LNCaP clone FGC (cell line): ENCODE data around the gene KLHL30.

Experiments used
- DNase-seq: peaks from one replicate; pipeline ENCODE4 v3.0.0-alpha.2; 2011; ENCODE audit warnings: low read depth
- H3K4me3 ChIP-seq: 2 replicates; pipeline ENCODE4 v1.5.1; 2011; ENCODE audit warnings: mild to moderate bottlenecking, low read depth, low read length, control low read depth
- TF ChIP-seq, protein P1 (sequence below): IDR thresholded peaks from 2 replicates; pipeline ENCODE4 v1.5.1; 2012; ENCODE audit warnings: mild to moderate bottlenecking; ENCODE audit not compliant: control insufficient read depth, insufficient read depth; ENCODE audit errors: extremely low read depth

Gene KLHL30

DNA sequence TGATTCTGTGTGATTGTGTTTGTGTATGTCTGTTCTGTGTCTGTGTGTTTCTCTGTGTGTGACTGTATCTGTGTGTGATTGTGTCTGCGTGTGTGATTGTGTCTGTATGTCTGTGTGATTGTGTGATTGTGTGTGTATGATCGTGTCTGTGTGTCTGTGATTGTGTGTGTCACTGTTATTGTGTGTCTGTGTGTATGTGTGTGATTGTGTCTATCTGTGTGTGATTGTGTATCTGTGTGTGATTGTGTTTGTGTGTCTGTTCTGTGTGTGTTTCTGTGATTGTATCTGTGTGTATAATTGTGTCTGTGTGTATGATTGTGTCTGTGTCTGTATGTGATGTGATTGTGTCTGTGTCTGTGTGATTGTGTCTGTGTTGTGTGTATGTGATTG lies 11.7 kb upstream of the KLHL30 start:
- no peak for DNase-seq
- no peak overlapping the region for H3K4me3 ChIP-seq
- TF ChIP-seq, protein P1, sequence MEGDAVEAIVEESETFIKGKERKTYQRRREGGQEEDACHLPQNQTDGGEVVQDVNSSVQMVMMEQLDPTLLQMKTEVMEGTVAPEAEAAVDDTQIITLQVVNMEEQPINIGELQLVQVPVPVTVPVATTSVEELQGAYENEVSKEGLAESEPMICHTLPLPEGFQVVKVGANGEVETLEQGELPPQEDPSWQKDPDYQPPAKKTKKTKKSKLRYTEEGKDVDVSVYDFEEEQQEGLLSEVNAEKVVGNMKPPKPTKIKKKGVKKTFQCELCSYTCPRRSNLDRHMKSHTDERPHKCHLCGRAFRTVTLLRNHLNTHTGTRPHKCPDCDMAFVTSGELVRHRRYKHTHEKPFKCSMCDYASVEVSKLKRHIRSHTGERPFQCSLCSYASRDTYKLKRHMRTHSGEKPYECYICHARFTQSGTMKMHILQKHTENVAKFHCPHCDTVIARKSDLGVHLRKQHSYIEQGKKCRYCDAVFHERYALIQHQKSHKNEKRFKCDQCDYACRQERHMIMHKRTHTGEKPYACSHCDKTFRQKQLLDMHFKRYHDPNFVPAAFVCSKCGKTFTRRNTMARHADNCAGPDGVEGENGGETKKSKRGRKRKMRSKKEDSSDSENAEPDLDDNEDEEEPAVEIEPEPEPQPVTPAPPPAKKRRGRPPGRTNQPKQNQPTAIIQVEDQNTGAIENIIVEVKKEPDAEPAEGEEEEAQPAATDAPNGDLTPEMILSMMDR, result no peak

GRCh38 chr2:238127165-238128060 lies 11.1 kb upstream of the KLHL30 start:
- no peak overlapping the region for H3K4me3 ChIP-seq
- TF ChIP-seq, protein P1, result no peak
- DNase-seq, result no peak

DNA sequence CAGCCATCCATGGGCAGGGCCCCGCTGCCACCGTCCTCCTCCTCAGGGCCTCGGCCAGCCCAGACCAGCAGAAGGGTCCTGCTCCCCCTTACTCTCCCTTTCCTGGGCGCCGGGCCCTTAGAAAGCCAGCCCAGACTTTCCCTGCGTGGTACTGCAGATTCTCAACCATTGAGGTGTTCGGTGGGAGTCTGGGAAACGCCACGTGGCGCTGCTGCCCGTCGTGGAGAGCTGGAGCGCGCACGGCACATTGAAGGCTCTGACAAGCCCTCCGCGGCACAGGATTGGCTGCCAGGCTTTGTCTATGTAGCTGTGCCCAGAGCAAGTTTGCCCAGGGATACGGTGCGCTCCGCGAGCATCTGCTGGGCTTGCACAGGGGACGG lies 10.4 kb upstream of the KLHL30 start:
- TF ChIP-seq, protein P1, result no peak
- DNase-seq, result no peak
- no peak overlapping the region for H3K4me3 ChIP-seq

- TF ChIP-seq, protein P1, result no peak
- no peak overlapping the region for H3K4me3 ChIP-seq
- no peak for DNase-seq
Observed at GRCh38 chr2:238128534-238129001, 9.9 kb upstream of the KLHL30 start.

GRCh38 chr2:238129166-238130010 lies 9.1 kb upstream of the KLHL30 start:
- H3K4me3 ChIP-seq, result no peak overlapping the region
- TF ChIP-seq, protein P1, result no peak
- no peak for DNase-seq

- H3K4me3 ChIP-seq, result no peak overlapping the region
- TF ChIP-seq, protein P1, result no peak
- no peak for DNase-seq
Observed at GRCh38 chr2:238130111-238130695, 8.3 kb upstream of the KLHL30 start.
